ENCODE results near the gene CORO6.

DNA sequence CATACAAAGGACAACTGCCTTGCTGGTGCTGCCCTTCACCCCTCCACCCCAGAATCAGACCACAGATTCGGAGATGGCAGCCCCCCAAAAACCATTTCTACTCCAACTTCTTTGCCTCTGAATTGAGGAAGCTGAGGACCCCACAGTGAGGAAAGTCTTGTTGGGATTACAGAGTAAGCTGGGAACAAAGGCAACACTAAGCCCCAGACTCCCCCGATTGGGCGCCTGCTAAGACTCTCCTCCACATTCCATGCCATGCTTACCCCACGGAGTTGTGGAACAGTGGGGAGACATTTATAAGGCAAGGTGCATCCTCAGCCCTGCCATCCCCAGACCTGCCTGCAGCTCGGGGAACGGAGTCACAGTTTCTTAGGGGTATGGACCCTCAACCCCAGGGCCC, 35.1 kb downstream of the CORO6 start:
- TF ChIP-seq, protein P1, sequence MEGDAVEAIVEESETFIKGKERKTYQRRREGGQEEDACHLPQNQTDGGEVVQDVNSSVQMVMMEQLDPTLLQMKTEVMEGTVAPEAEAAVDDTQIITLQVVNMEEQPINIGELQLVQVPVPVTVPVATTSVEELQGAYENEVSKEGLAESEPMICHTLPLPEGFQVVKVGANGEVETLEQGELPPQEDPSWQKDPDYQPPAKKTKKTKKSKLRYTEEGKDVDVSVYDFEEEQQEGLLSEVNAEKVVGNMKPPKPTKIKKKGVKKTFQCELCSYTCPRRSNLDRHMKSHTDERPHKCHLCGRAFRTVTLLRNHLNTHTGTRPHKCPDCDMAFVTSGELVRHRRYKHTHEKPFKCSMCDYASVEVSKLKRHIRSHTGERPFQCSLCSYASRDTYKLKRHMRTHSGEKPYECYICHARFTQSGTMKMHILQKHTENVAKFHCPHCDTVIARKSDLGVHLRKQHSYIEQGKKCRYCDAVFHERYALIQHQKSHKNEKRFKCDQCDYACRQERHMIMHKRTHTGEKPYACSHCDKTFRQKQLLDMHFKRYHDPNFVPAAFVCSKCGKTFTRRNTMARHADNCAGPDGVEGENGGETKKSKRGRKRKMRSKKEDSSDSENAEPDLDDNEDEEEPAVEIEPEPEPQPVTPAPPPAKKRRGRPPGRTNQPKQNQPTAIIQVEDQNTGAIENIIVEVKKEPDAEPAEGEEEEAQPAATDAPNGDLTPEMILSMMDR (IDR thresholded peaks at IDR 0.05): no peak
- no peak for TF ChIP-seq EZH2 (IDR thresholded peaks at IDR 0.05; ENCODE audit: borderline replicate concordance, insufficient read depth, low read depth, low read length, poor library complexity, severe bottlenecking)
